Measurements from ENCODE around the gene TCF7L2.

GRCh38 chr10:112973046-112973445 lies 23.0 kb downstream of the TCF7L2 start:
- TF ChIP-seq, protein P1, sequence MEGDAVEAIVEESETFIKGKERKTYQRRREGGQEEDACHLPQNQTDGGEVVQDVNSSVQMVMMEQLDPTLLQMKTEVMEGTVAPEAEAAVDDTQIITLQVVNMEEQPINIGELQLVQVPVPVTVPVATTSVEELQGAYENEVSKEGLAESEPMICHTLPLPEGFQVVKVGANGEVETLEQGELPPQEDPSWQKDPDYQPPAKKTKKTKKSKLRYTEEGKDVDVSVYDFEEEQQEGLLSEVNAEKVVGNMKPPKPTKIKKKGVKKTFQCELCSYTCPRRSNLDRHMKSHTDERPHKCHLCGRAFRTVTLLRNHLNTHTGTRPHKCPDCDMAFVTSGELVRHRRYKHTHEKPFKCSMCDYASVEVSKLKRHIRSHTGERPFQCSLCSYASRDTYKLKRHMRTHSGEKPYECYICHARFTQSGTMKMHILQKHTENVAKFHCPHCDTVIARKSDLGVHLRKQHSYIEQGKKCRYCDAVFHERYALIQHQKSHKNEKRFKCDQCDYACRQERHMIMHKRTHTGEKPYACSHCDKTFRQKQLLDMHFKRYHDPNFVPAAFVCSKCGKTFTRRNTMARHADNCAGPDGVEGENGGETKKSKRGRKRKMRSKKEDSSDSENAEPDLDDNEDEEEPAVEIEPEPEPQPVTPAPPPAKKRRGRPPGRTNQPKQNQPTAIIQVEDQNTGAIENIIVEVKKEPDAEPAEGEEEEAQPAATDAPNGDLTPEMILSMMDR (IDR thresholded peaks at IDR 0.05; ENCODE audit: poor library complexity, severe bottlenecking) = no peak
- TF ChIP-seq POLR2AphosphoS5 (IDR thresholded peaks at IDR 0.05) (no peak), REST (IDR thresholded peaks at IDR 0.05; ENCODE audit: borderline replicate concordance) (no peak), EP300 (conservative IDR thresholded peaks at IDR 0.05; ENCODE audit: poor library complexity, severe bottlenecking) (no peak), RAD21 (conservative IDR thresholded peaks at IDR 0.05) (no peak), EZH2 (IDR thresholded peaks at IDR 0.05; ENCODE audit: borderline replicate concordance, insufficient read depth, low read length, poor library complexity, severe bottlenecking) (no peak), SMC3 (conservative IDR thresholded peaks at IDR 0.05; ENCODE audit: poor library complexity) (no peak), TAF1 (IDR thresholded peaks at IDR 0.05; ENCODE audit: low read depth) (no peak)
